ENCODE measurements around the gene CCDC7.
"Not testable (repeated sequence)": the region's sequence is repeated elsewhere in the genome, so short reads cannot be mapped to it uniquely, and the experiment has no call there.

The CCDC7 gene

GRCh38 chr10:32445740-32446535 is at the start of gene CCDC7:
TSS of gene CCDC7 (plus strand) at chr10:32446140. CDS start at chr10:32451643, 5,503 bp downstream.
- peak; percentile 74 for DNase-seq (ENCODE audit: low spot score)

GRCh38 chr10:32397163-32397562 is 48.8 kb upstream of the CCDC7 start:
- DNase-seq (ENCODE audit: low spot score), result not testable (repeated sequence)

GRCh38 chr10:32399720-32400119 is 46.2 kb upstream of the CCDC7 start:
- DNase-seq (ENCODE audit: low spot score), result not testable (repeated sequence)

- DNase-seq (ENCODE audit: low spot score), result no peak
Observed at GRCh38 chr10:32400961-32401360, 45.0 kb upstream of the CCDC7 start.

GRCh38 chr10:32402499-32402898 is 43.4 kb upstream of the CCDC7 start:
- no peak for DNase-seq (ENCODE audit: low spot score)

GRCh38 chr10:32403091-32403490 is 42.8 kb upstream of the CCDC7 start:
- no peak for DNase-seq (ENCODE audit: low spot score)

- DNase-seq (ENCODE audit: low spot score), result no peak
Observed at GRCh38 chr10:32408690-32409089, 37.2 kb upstream of the CCDC7 start.

- DNase-seq (ENCODE audit: low spot score), result no peak
Observed at GRCh38 chr10:32409741-32410140, 36.2 kb upstream of the CCDC7 start.

GRCh38 chr10:32410569-32410968 is 35.4 kb upstream of the CCDC7 start:
- no peak for DNase-seq (ENCODE audit: low spot score)

- no peak for DNase-seq (ENCODE audit: low spot score)
Observed at GRCh38 chr10:32411797-32412498, 34.0 kb upstream of the CCDC7 start.

- DNase-seq (ENCODE audit: low spot score), result no peak
Observed at GRCh38 chr10:32412499-32412853, 33.5 kb upstream of the CCDC7 start.

GRCh38 chr10:32413513-32413912 is 32.4 kb upstream of the CCDC7 start:
- DNase-seq (ENCODE audit: low spot score), result peak; percentile 24

- no peak for DNase-seq (ENCODE audit: low spot score)
Observed at GRCh38 chr10:32415361-32415760, 30.6 kb upstream of the CCDC7 start.

GRCh38 chr10:32417911-32418547 is 27.9 kb upstream of the CCDC7 start:
- DNase-seq (ENCODE audit: low spot score), result peak; percentile 25

GRCh38 chr10:32418572-32418971 is 27.4 kb upstream of the CCDC7 start:
- no peak for DNase-seq (ENCODE audit: low spot score)

GRCh38 chr10:32419615-32420014 is 26.3 kb upstream of the CCDC7 start:
- DNase-seq (ENCODE audit: low spot score), result no peak

- no peak for DNase-seq (ENCODE audit: low spot score)
Observed at GRCh38 chr10:32426186-32426585, 19.8 kb upstream of the CCDC7 start.

- DNase-seq (ENCODE audit: low spot score), result no peak
Observed at GRCh38 chr10:32433542-32433941, 12.4 kb upstream of the CCDC7 start.

- no peak for DNase-seq (ENCODE audit: low spot score)
Observed at GRCh38 chr10:32436215-32436614, 9.7 kb upstream of the CCDC7 start.

GRCh38 chr10:32437334-32437733 is 8.6 kb upstream of the CCDC7 start:
- no peak for DNase-seq (ENCODE audit: low spot score)

- DNase-seq (ENCODE audit: low spot score), result no peak
Observed at GRCh38 chr10:32445036-32445435, 904 bp upstream of the CCDC7 start.

GRCh38 chr10:32446536-32447406 is 831 bp downstream of the CCDC7 start:
- peak; percentile 3 for DNase-seq (ENCODE audit: low spot score)

Measured in hepatic stellate cell (primary cell).